ENCODE data around the gene SLC9A8. TPM values are rescaled to one million over a fixed set of nuclear protein-coding genes. Genes with fewer than 3 reads are reported as not detected.

Gene SLC9A8
- total and polyA plus RNA-seq, 4 donors, result 9.3 to 14.0 (median 11.3) TPM

- Histone ChIP-seq H3K27ac (ENCODE audit: low read depth, low read length) (no peak overlapping the region), H3K4me3 (ENCODE audit: low read depth, low read length) (no peak overlapping the region), H3K36me3 (ENCODE audit: control insufficient read depth, insufficient read depth, low read length) (peaks cover 10% of the 10 kb centered on the region), H3K9me3 (ENCODE audit: control insufficient read depth, insufficient read depth, low read length) (no peaks in the 10 kb centered on the region), H3K4me1 (ENCODE audit: control insufficient read depth, insufficient read depth, low read length) (no peaks in the 10 kb centered on the region), H3K27me3 (ENCODE audit: control insufficient read depth, insufficient read depth, low read length) (no peaks in the 10 kb centered on the region)
- DNase-seq (ENCODE audit: low read depth in 4 of 6, low spot score in 6 of 6), result no peak
- WGBS (ENCODE audit: insufficient coverage), result no CpG with 5 or more reads among the region's 2 CpGs
Observed at GRCh38 chr20:49824206-49824605, 11.6 kb downstream of the SLC9A8 start.

DNA sequence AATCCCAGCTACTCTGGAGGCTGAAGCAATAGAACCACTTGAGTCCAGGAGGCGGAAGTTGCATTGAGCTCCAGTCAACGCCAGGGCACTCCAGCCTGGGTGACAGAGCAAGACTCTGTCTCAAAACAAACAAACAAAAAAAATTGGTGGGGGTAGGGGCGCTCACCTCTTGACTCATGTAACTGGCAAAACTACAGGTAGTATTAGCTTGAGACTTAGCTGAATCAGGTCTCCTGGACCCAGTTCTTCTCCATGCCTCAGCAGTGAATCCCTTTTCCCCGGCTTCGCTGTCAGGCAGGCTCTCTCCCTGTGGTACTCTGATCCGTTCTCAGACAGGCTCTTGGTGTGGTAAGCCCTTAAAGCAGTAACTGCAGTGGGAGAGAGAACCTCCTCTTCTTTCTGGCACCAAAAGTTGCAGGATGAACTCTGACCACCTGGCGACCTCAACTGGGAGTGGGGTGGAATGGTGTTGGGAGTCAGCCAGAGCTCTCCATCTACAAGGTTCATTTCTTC lies 12.9 kb downstream of the SLC9A8 start:
- WGBS (ENCODE audit: insufficient coverage), result 90% methylated on average over 5 of the region's 7 CpGs
- peaks cover 13% of the 10 kb centered on the region for H3K36me3 ChIP-seq (ENCODE audit: control insufficient read depth, insufficient read depth, low read length)
- no peaks in the 10 kb centered on the region for H3K27me3 ChIP-seq (ENCODE audit: control insufficient read depth, insufficient read depth, low read length)
- DNase-seq (ENCODE audit: low read depth in 4 of 6, low spot score in 6 of 6), result no peak
- H3K9me3 ChIP-seq (ENCODE audit: control insufficient read depth, insufficient read depth, low read length), result no peaks in the 10 kb centered on the region
- no peak overlapping the region for H3K4me3 ChIP-seq (ENCODE audit: low read depth, low read length)
- peaks cover 9% of the 10 kb centered on the region for H3K4me1 ChIP-seq (ENCODE audit: control insufficient read depth, insufficient read depth, low read length)
- H3K27ac ChIP-seq (ENCODE audit: low read depth, low read length), result no peak overlapping the region

DNA sequence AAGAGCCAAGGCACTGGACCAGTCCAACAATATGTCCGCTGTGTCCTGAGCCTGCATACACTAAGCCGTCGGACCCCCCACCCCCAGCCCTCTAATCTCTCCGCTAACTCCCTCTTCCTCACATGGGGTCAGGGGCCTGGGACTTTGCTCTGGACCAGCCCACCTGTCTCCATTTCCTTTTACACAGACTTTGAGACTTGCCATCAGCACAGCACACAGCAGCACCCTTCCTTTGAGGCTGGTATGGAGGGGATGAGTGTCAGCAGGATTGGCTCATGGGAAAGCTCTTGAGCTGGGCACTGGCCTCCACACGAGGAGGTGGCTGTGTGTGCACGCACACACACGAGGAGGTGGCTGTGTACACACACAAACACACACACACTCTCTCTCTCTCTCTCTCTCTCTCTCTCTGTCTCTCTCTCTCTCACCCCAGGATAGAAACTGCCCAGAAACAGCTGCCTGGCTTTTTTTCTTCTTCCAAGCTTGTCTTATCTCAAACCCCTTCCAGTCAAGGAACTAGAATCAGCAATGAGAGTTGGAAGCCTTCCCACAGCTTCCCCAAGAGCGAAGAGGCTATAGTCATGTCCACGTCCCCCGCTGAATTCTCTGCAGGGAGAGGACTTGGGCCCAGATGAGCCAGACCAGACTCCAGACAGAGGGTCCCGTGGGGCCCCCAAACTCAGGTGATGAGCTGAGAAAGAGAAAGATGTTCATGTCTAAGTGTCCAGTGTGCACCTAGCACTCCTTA lies 18.6 kb downstream of the SLC9A8 start:
- H3K27ac ChIP-seq (ENCODE audit: low read depth, low read length), result no peak overlapping the region
- DNase-seq (ENCODE audit: low read depth in 4 of 6, low spot score in 6 of 6), result no peak
- no peaks in the 10 kb centered on the region for H3K27me3 ChIP-seq (ENCODE audit: control insufficient read depth, insufficient read depth, low read length)
- H3K4me3 ChIP-seq (ENCODE audit: low read depth, low read length), result no peak overlapping the region
- no peaks in the 10 kb centered on the region for H3K9me3 ChIP-seq (ENCODE audit: control insufficient read depth, insufficient read depth, low read length)
- WGBS (ENCODE audit: insufficient coverage), result 95% methylated on average over 8 of the region's 11 CpGs
- peaks cover 15% of the 10 kb centered on the region for H3K4me1 ChIP-seq (ENCODE audit: control insufficient read depth, insufficient read depth, low read length)
- peaks cover 27% of the 10 kb centered on the region for H3K36me3 ChIP-seq (ENCODE audit: control insufficient read depth, insufficient read depth, low read length)

DNA sequence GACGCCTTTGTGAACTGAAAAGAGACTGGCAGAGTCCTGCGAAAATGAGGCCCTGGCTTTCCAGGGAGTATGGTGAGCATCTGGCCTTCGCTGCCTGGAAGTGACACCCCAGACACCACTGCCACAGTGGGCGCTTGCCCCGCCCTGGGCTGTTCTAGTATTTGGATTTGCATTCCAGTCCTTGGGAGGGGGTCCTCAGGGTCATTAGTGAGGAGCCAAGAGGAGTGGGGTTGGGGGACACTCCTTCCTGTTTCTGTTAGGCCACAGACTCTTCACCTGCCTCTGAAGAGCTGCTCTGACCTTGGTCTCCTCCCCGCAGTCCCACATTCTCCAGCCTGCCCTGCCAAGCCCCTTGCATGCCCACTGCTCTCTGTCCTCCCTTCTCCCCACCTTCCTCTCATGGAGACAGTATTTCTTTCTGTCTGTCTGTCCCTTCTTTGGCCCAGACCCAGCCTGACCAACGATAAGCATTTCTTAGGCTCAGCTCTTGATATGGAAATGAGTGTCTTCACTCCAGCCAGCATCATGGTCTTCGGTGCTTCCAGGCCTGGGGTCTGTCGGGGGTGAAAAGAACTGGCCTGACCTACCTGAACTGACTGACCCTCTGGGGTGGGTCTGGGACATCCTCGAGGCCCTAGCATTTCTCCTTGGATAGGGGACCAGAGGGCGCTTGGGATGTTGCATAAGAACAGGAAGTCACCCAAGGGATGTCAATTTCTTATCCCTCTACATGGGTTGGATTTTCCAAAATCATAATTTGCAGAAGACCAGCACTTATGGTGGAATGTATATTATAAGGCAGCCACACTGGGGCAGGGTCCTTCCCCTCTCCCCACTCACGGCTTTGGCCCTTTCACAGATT lies 19.4 kb downstream of the SLC9A8 start:
- DNase-seq (ENCODE audit: low read depth in 4 of 6, low spot score in 6 of 6), result no peak
- H3K4me1 ChIP-seq (ENCODE audit: control insufficient read depth, insufficient read depth, low read length), result peaks cover 15% of the 10 kb centered on the region
- H3K4me3 ChIP-seq (ENCODE audit: low read depth, low read length), result no peak overlapping the region
- peaks cover 27% of the 10 kb centered on the region for H3K36me3 ChIP-seq (ENCODE audit: control insufficient read depth, insufficient read depth, low read length)
- H3K27me3 ChIP-seq (ENCODE audit: control insufficient read depth, insufficient read depth, low read length), result no peaks in the 10 kb centered on the region
- WGBS (ENCODE audit: insufficient coverage), result 59% methylated on average over 7 of the region's 12 CpGs
- no peak overlapping the region for H3K27ac ChIP-seq (ENCODE audit: low read depth, low read length)
- H3K9me3 ChIP-seq (ENCODE audit: control insufficient read depth, insufficient read depth, low read length), result no peaks in the 10 kb centered on the region

- Histone ChIP-seq H3K9me3 (ENCODE audit: control insufficient read depth, insufficient read depth, low read length) (no peaks in the 10 kb centered on the region), H3K4me1 (ENCODE audit: control insufficient read depth, insufficient read depth, low read length) (peaks cover 15% of the 10 kb centered on the region), H3K4me3 (ENCODE audit: low read depth, low read length) (no peak overlapping the region), H3K27me3 (ENCODE audit: control insufficient read depth, insufficient read depth, low read length) (no peaks in the 10 kb centered on the region), H3K27ac (ENCODE audit: low read depth, low read length) (no peak overlapping the region), H3K36me3 (ENCODE audit: control insufficient read depth, insufficient read depth, low read length) (peaks cover 22% of the 10 kb centered on the region)
- WGBS (ENCODE audit: insufficient coverage), result 98% methylated on average over 8 of the region's 13 CpGs
- DNase-seq (ENCODE audit: low read depth in 4 of 6, low spot score in 6 of 6), result no peak
Observed at GRCh38 chr20:49832632-49833327, 20.2 kb downstream of the SLC9A8 start.

GRCh38 chr20:49833483-49833882 lies 20.9 kb downstream of the SLC9A8 start:
- DNase-seq (ENCODE audit: low read depth in 4 of 6, low spot score in 6 of 6), result no peak
- H3K4me1 ChIP-seq (ENCODE audit: control insufficient read depth, insufficient read depth, low read length), result peaks cover 15% of the 10 kb centered on the region
- H3K4me3 ChIP-seq (ENCODE audit: low read depth, low read length), result no peak overlapping the region
- H3K27ac ChIP-seq (ENCODE audit: low read depth, low read length), result no peak overlapping the region
- no CpG with 5 or more reads among the region's 4 CpGs for WGBS (ENCODE audit: insufficient coverage)
- no peaks in the 10 kb centered on the region for H3K9me3 ChIP-seq (ENCODE audit: control insufficient read depth, insufficient read depth, low read length)
- no peaks in the 10 kb centered on the region for H3K27me3 ChIP-seq (ENCODE audit: control insufficient read depth, insufficient read depth, low read length)
- H3K36me3 ChIP-seq (ENCODE audit: control insufficient read depth, insufficient read depth, low read length), result peaks cover 22% of the 10 kb centered on the region

DNA sequence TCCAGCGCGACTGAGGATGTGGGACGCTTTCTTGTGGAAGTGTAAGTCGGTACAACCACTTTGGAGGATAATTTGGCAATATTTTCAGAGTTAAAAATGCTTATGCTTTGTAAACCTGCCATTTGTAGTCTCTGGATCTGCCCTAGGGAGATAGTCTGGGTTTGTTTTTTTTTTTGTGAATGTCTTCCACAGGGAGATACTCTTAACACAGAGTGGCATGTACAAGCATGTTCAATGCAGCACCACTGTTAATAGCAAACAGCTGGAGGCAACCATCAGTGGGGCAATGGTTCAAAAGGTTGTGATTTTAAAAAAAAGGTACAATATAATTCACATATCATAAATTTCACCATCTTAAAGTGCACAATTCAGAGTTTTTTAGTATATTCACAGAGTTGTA lies 22.4 kb downstream of the SLC9A8 start:
- WGBS (ENCODE audit: insufficient coverage), result 88% methylated on average over 4 of the region's 4 CpGs
- Histone ChIP-seq H3K9me3 (ENCODE audit: control insufficient read depth, insufficient read depth, low read length) (no peaks in the 10 kb centered on the region), H3K27me3 (ENCODE audit: control insufficient read depth, insufficient read depth, low read length) (no peaks in the 10 kb centered on the region), H3K27ac (ENCODE audit: low read depth, low read length) (no peak overlapping the region), H3K4me3 (ENCODE audit: low read depth, low read length) (no peak overlapping the region), H3K36me3 (ENCODE audit: control insufficient read depth, insufficient read depth, low read length) (peaks cover 22% of the 10 kb centered on the region), H3K4me1 (ENCODE audit: control insufficient read depth, insufficient read depth, low read length) (peaks cover 11% of the 10 kb centered on the region)
- DNase-seq (ENCODE audit: low read depth in 4 of 6, low spot score in 6 of 6), result peak in 1 of 6 donors; percentile 17

DNA sequence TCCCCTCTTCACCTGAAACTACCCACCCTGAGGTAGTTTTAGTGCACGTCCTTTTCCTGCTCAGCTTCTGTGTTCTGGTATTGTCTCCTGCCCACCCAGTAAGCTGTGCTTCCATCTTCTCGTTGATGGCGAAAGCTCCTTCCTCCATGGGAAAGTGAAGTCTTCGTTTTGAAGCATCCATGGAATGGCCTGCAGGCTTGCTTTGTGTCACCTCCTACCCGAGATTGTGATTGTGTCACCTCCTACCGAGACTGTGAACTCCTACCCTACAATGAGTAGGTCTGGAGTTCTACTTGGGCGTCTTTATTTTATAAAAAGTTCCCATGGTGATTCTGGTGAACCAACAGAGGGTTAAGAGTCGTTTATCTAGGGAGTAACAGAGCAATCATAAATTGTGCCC lies 25.9 kb downstream of the SLC9A8 start:
- Histone ChIP-seq H3K9me3 (ENCODE audit: control insufficient read depth, insufficient read depth, low read length) (no peaks in the 10 kb centered on the region), H3K27ac (ENCODE audit: low read depth, low read length) (no peak overlapping the region), H3K4me3 (ENCODE audit: low read depth, low read length) (no peak overlapping the region), H3K36me3 (ENCODE audit: control insufficient read depth, insufficient read depth, low read length) (peaks cover 3% of the 10 kb centered on the region), H3K4me1 (ENCODE audit: control insufficient read depth, insufficient read depth, low read length) (no peaks in the 10 kb centered on the region), H3K27me3 (ENCODE audit: control insufficient read depth, insufficient read depth, low read length) (no peaks in the 10 kb centered on the region)
- WGBS (ENCODE audit: insufficient coverage), result 20% methylated on average over 1 of the region's 8 CpGs
- no peak for DNase-seq (ENCODE audit: low read depth in 4 of 6, low spot score in 6 of 6)

- no peaks in the 10 kb centered on the region for H3K4me1 ChIP-seq (ENCODE audit: control insufficient read depth, insufficient read depth, low read length)
- no peaks in the 10 kb centered on the region for H3K27me3 ChIP-seq (ENCODE audit: control insufficient read depth, insufficient read depth, low read length)
- no peak overlapping the region for H3K27ac ChIP-seq (ENCODE audit: low read depth, low read length)
- H3K36me3 ChIP-seq (ENCODE audit: control insufficient read depth, insufficient read depth, low read length), result peaks cover 8% of the 10 kb centered on the region
- no peak for DNase-seq (ENCODE audit: low read depth in 4 of 6, low spot score in 6 of 6)
- H3K9me3 ChIP-seq (ENCODE audit: control insufficient read depth, insufficient read depth, low read length), result no peaks in the 10 kb centered on the region
- H3K4me3 ChIP-seq (ENCODE audit: low read depth, low read length), result no peak overlapping the region
- 87% methylated on average over 3 of the region's 3 CpGs for WGBS (ENCODE audit: insufficient coverage)
Observed at GRCh38 chr20:49843139-49843538, 30.5 kb downstream of the SLC9A8 start.
